ENCODE results near the gene MOGAT2.

DNA sequence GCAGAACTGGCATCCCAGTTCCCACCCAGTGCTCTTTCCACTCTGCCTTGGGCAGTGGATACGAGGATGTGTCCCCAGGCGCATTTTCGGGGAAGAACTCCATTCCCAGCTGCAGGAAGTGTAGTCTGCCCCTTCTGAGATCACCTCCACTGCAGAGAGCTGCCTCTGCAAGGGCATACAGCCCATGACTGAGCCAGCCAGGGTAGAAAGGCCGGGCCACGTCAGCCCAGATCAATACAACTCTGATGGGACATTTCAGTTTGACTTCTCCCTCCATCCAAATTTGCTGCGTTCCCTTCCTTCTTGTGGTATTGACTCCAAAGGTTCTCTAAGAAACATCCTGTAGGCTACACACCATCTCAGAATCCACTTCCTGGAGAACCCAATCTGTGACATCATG lies 19.7 kb downstream of the MOGAT2 start:
- TF ChIP-seq SATB2 (CRISPR knock-in tag; IDR thresholded peaks at IDR 0.05) (no peak), CREB1 (IDR thresholded peaks at IDR 0.05) (no peak), CREB1 (CRISPR knock-in tag; IDR thresholded peaks at IDR 0.05) (no peak), JUN (CRISPR knock-in tag; IDR thresholded peaks at IDR 0.05) (no peak), ASH2L (IDR thresholded peaks at IDR 0.05; ENCODE audit: insufficient read length, low read depth, low read length) (no peak), XRCC5 (optimal IDR thresholded peaks at IDR 0.05; ENCODE audit: low read length) (no peak), CHD2 (IDR thresholded peaks at IDR 0.05; ENCODE audit: low read depth, low read length) (no peak), ZNF331 (CRISPR knock-in tag; IDR thresholded peaks at IDR 0.05) (no peak), HNF4A (CRISPR knock-in tag; IDR thresholded peaks at IDR 0.05) (no peak), U2AF1 (optimal IDR thresholded peaks at IDR 0.05; ENCODE audit: low read depth, low read length) (no peak)
- TF ChIP-seq, protein P1, sequence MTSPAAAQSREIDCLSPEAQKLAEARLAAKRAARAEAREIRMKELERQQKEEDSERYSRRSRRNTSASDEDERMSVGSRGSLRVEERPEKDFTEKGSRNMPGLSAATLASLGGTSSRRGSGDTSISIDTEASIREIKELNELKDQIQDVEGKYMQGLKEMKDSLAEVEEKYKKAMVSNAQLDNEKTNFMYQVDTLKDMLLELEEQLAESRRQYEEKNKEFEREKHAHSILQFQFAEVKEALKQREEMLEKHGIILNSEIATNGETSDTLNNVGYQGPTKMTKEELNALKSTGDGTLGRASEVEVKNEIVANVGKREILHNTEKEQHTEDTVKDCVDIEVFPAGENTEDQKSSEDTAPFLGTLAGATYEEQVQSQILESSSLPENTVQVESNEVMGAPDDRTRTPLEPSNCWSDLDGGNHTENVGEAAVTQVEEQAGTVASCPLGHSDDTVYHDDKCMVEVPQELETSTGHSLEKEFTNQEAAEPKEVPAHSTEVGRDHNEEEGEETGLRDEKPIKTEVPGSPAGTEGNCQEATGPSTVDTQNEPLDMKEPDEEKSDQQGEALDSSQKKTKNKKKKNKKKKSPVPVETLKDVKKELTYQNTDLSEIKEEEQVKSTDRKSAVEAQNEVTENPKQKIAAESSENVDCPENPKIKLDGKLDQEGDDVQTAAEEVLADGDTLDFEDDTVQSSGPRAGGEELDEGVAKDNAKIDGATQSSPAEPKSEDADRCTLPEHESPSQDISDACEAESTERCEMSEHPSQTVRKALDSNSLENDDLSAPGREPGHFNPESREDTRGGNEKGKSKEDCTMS (CRISPR knock-in tag; conservative IDR thresholded peaks at IDR 0.05) = no peak
- TF ChIP-seq, protein P2, sequence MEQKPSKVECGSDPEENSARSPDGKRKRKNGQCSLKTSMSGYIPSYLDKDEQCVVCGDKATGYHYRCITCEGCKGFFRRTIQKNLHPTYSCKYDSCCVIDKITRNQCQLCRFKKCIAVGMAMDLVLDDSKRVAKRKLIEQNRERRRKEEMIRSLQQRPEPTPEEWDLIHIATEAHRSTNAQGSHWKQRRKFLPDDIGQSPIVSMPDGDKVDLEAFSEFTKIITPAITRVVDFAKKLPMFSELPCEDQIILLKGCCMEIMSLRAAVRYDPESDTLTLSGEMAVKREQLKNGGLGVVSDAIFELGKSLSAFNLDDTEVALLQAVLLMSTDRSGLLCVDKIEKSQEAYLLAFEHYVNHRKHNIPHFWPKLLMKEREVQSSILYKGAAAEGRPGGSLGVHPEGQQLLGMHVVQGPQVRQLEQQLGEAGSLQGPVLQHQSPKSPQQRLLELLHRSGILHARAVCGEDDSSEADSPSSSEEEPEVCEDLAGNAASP (CRISPR knock-in tag; IDR thresholded peaks at IDR 0.05; ENCODE audit: borderline replicate concordance) = no peak
- TF ChIP-seq, protein P3, sequence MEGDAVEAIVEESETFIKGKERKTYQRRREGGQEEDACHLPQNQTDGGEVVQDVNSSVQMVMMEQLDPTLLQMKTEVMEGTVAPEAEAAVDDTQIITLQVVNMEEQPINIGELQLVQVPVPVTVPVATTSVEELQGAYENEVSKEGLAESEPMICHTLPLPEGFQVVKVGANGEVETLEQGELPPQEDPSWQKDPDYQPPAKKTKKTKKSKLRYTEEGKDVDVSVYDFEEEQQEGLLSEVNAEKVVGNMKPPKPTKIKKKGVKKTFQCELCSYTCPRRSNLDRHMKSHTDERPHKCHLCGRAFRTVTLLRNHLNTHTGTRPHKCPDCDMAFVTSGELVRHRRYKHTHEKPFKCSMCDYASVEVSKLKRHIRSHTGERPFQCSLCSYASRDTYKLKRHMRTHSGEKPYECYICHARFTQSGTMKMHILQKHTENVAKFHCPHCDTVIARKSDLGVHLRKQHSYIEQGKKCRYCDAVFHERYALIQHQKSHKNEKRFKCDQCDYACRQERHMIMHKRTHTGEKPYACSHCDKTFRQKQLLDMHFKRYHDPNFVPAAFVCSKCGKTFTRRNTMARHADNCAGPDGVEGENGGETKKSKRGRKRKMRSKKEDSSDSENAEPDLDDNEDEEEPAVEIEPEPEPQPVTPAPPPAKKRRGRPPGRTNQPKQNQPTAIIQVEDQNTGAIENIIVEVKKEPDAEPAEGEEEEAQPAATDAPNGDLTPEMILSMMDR (CRISPR knock-in tag; IDR thresholded peaks at IDR 0.05) = no peak
